AG10803 (cell line): ENCODE data around the gene RIC3.

Source experiments
- DNase-seq: peaks from one replicate; pipeline ENCODE4 v3.0.0; 2010; ENCODE audit warnings: low read depth
- H3K4me3 ChIP-seq: 2 replicates; pipeline ENCODE4 v1.5.1; 2011; ENCODE audit warnings: mild to moderate bottlenecking, low read length, control low read depth
- CTCF ChIP-seq: conservative IDR thresholded peaks from 2 replicates; pipeline ENCODE4 v1.5.1; 2011; ENCODE audit warnings: mild to moderate bottlenecking, low read length, control low read depth, inconsistent platforms

RIC3 gene

GRCh38 chr11:8202516-8203413 is 33.9 kb upstream of the RIC3 start:
- H3K4me3 ChIP-seq: no peak overlapping the region
- no peak for TF ChIP-seq CTCF

GRCh38 chr11:8201644-8202365 is 33.0 kb upstream of the RIC3 start:
- no peak overlapping the region for H3K4me3 ChIP-seq
- DNase-seq: no peak

More at GRCh38 chr11:8202516-8203413, 33.9 kb upstream of the RIC3 start:
- no peak for DNase-seq

GRCh38 chr11:8199676-8200075 is 30.9 kb upstream of the RIC3 start:
- TF ChIP-seq CTCF: no peak
- H3K4me3 ChIP-seq: no peak overlapping the region
- no peak for DNase-seq

More at GRCh38 chr11:8201644-8202365, 33.0 kb upstream of the RIC3 start:
- TF ChIP-seq CTCF: no peak

GRCh38 chr11:8196749-8197148 is 27.9 kb upstream of the RIC3 start:
- TF ChIP-seq CTCF: no peak
- H3K4me3 ChIP-seq: no peak overlapping the region
- no peak for DNase-seq

- no peak for TF ChIP-seq CTCF
- DNase-seq: no peak
- H3K4me3 ChIP-seq: no peak overlapping the region
Observed at GRCh38 chr11:8194956-8195355, 26.1 kb upstream of the RIC3 start.

- no peak overlapping the region for H3K4me3 ChIP-seq
- no peak for TF ChIP-seq CTCF
- no peak for DNase-seq
Observed at GRCh38 chr11:8192896-8193209, 24.0 kb upstream of the RIC3 start.
